ENCODE results near the gene IGFLR1. TPM values are rescaled to one million over a fixed set of nuclear protein-coding genes. Genes with fewer than 3 reads are reported as not detected.

IGFLR1 gene
- total RNA-seq, 5 donors from 2014 or later (not counting 1 experiment from before 2014, with no cell fraction given), result 54.7 to 123 (median 98.1) TPM

- H3K36me3 Mint-ChIP-seq, result peaks cover 44% of the 10 kb centered on the region
- H3K27ac ChIP-seq (ENCODE audit: low read length), result no peak overlapping the region
- no peaks in the 10 kb centered on the region for H3K27me3 Mint-ChIP-seq
- peaks cover 24 to 28% (median 26%) of the 10 kb centered on the region in 3 donors for H3K4me1 Mint-ChIP-seq
- H3K27me3 ChIP-seq (replicated peaks in 1 of 2; ENCODE audit: control insufficient read depth in 2 of 2, extremely low read depth in 1 of 2, insufficient read depth in 2 of 2, low read length in 1 of 2), result no peaks in the 10 kb centered on the region
- ChIA-PET POLR2A (no interaction called here), CTCF (no interaction called here)
- H3K36me3 ChIP-seq (ENCODE audit: control insufficient read depth in 2 of 2, extremely low read depth in 1 of 2, insufficient read depth in 1 of 2, low read length in 1 of 2), result peaks cover 44 to 68% of the 10 kb centered on the region in 2 donors
- no peaks in the 10 kb centered on the region for H3K9me3 Mint-ChIP-seq
- 95% methylated on average over 8 of the region's 14 CpGs for WGBS (ENCODE audit: insufficient coverage)
- H3K4me1 ChIP-seq (ENCODE audit: control insufficient read depth in 1 of 2, extremely low read depth in 1 of 2, insufficient read depth in 2 of 2, low read length in 2 of 2), result peaks cover 5 to 21% of the 10 kb centered on the region in 2 experiments
- no peak overlapping the region for H3K4me3 Mint-ChIP-seq
- H3K9me3 ChIP-seq, result no peaks in the 10 kb centered on the region
- DNase-seq, result no peak
- H3K4me3 ChIP-seq (ENCODE audit: control insufficient read depth in 1 of 2, extremely low read depth in 1 of 2, low read length in 1 of 2), result no peak overlapping the region
- ATAC-seq (replicated peaks in 1 of 4), result no peak
- H3K27ac Mint-ChIP-seq, result no peak overlapping the region
Measured at GRCh38 chr19:35722461-35722860, 19.8 kb downstream of the IGFLR1 start.

DNA sequence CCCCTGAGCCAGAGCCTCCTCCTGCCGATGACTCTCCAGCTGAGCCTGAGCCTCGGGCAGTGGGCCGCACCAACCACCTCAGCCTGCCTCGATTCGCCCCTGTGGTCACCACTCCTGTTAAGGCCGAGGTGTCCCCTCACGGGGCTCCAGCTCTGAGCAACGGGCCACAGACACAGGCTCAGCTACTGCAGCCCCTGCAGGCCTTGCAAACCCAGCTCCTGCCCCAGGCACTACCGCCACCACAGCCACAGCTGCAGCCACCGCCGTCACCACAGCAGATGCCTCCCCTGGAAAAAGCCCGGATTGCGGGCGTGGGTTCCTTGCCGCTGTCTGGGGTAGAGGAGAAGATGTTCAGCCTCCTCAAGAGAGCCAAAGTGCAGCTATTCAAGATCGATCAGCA, 20.9 kb downstream of the IGFLR1 start:
- Histone ChIP-seq H3K4me1 (ENCODE audit: control insufficient read depth in 1 of 2, extremely low read depth in 1 of 2, insufficient read depth in 2 of 2, low read length in 2 of 2) (peaks cover 5 to 29% of the 10 kb centered on the region in 2 experiments), H3K4me3 (ENCODE audit: control insufficient read depth in 1 of 2, extremely low read depth in 1 of 2, low read length in 1 of 2) (no peak overlapping the region), H3K9me3 (no peaks in the 10 kb centered on the region), H3K36me3 (ENCODE audit: control insufficient read depth in 2 of 2, extremely low read depth in 1 of 2, insufficient read depth in 1 of 2, low read length in 1 of 2) (peaks cover 39 to 58% of the 10 kb centered on the region in 2 donors), H3K27ac (ENCODE audit: low read length) (no peak overlapping the region), H3K27me3 (replicated peaks in 1 of 2; ENCODE audit: control insufficient read depth in 2 of 2, extremely low read depth in 1 of 2, insufficient read depth in 2 of 2, low read length in 1 of 2) (no peaks in the 10 kb centered on the region)
- Mint-ChIP-seq H3K27me3 (no peaks in the 10 kb centered on the region), H3K36me3 (peaks cover 39% of the 10 kb centered on the region), H3K9me3 (no peaks in the 10 kb centered on the region), H3K27ac (no peak overlapping the region), H3K4me3 (peak overlapping the region in 1 of 3 donors; percentile 15), H3K4me1 (peaks cover 29 to 32% (median 30%) of the 10 kb centered on the region in 3 donors)
- no peak for ATAC-seq (replicated peaks in 1 of 4)
- ChIA-PET CTCF (no interaction called here), POLR2A (no interaction called here)
- no peak for DNase-seq
- 96% methylated on average over 11 of the region's 16 CpGs for WGBS (ENCODE audit: insufficient coverage)

DNA sequence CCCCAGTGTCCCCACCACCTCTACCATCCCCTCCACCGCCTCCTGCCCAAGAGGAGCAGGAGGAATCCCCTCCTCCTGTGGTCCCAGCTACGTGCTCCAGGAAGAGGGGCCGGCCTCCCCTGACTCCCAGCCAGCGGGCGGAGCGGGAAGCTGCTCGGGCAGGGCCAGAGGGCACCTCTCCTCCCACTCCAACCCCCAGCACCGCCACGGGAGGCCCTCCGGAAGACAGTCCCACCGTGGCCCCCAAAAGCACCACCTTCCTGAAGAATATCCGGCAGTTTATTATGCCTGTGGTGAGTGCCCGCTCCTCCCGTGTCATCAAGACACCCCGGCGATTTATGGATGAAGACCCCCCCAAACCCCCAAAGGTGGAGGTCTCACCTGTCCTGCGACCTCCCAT, 21.6 kb downstream of the IGFLR1 start:
- Histone ChIP-seq H3K4me3 (ENCODE audit: control insufficient read depth in 1 of 2, extremely low read depth in 1 of 2, low read length in 1 of 2) (no peak overlapping the region), H3K27ac (ENCODE audit: low read length) (no peak overlapping the region), H3K27me3 (replicated peaks in 1 of 2; ENCODE audit: control insufficient read depth in 2 of 2, extremely low read depth in 1 of 2, insufficient read depth in 2 of 2, low read length in 1 of 2) (no peaks in the 10 kb centered on the region), H3K9me3 (no peaks in the 10 kb centered on the region), H3K4me1 (ENCODE audit: control insufficient read depth in 1 of 2, extremely low read depth in 1 of 2, insufficient read depth in 2 of 2, low read length in 2 of 2) (peaks cover 6 to 37% of the 10 kb centered on the region in 2 experiments), H3K36me3 (ENCODE audit: control insufficient read depth in 2 of 2, extremely low read depth in 1 of 2, insufficient read depth in 1 of 2, low read length in 1 of 2) (peaks cover 34 to 51% of the 10 kb centered on the region in 2 donors)
- ATAC-seq (replicated peaks in 1 of 4) (no peak), DNase-seq (no peak)
- ChIA-PET CTCF (no interaction called here), POLR2A (no interaction called here)
- Mint-ChIP-seq H3K36me3 (peaks cover 32% of the 10 kb centered on the region), H3K9me3 (no peaks in the 10 kb centered on the region), H3K27me3 (no peaks in the 10 kb centered on the region), H3K4me3 (peak overlapping the region in 1 of 3 donors; percentile 25), H3K4me1 (peaks cover 32 to 39% (median 37%) of the 10 kb centered on the region in 3 donors), H3K27ac (no peak overlapping the region)
- 96% methylated on average over 6 of the region's 17 CpGs for WGBS (ENCODE audit: insufficient coverage)

- H3K27me3 Mint-ChIP-seq, result no peaks in the 10 kb centered on the region
- H3K9me3 Mint-ChIP-seq, result no peaks in the 10 kb centered on the region
- Histone ChIP-seq H3K27ac (ENCODE audit: low read length) (no peak overlapping the region), H3K4me1 (ENCODE audit: control insufficient read depth in 1 of 2, extremely low read depth in 1 of 2, insufficient read depth in 2 of 2, low read length in 2 of 2) (peaks cover 7 to 42% of the 10 kb centered on the region in 2 experiments), H3K9me3 (no peaks in the 10 kb centered on the region), H3K36me3 (ENCODE audit: control insufficient read depth in 2 of 2, extremely low read depth in 1 of 2, insufficient read depth in 1 of 2, low read length in 1 of 2) (peaks cover 29 to 46% of the 10 kb centered on the region in 2 donors), H3K4me3 (ENCODE audit: control insufficient read depth in 1 of 2, extremely low read depth in 1 of 2, low read length in 1 of 2) (no peak overlapping the region), H3K27me3 (replicated peaks in 1 of 2; ENCODE audit: control insufficient read depth in 2 of 2, extremely low read depth in 1 of 2, insufficient read depth in 2 of 2, low read length in 1 of 2) (no peaks in the 10 kb centered on the region)
- CTCF ChIA-PET, result no interaction called here
- H3K27ac Mint-ChIP-seq, result no peak overlapping the region
- ATAC-seq (replicated peaks in 1 of 4) (no peak), DNase-seq (no peak)
- H3K4me1 Mint-ChIP-seq, result peaks cover 33 to 43% (median 38%) of the 10 kb centered on the region in 3 donors
- H3K4me3 Mint-ChIP-seq, result peak overlapping the region; percentile 25 to 52 (median 41)
- H3K36me3 Mint-ChIP-seq, result peaks cover 27% of the 10 kb centered on the region
- POLR2A ChIA-PET, result no interaction called here
- WGBS (ENCODE audit: insufficient coverage), result 95% methylated on average over 8 of the region's 9 CpGs
Measured at GRCh38 chr19:35720163-35720524, 22.1 kb downstream of the IGFLR1 start.

- DNase-seq (no peak), ATAC-seq (replicated peaks in 1 of 4) (no peak)
- Histone ChIP-seq H3K4me3 (ENCODE audit: control insufficient read depth in 1 of 2, extremely low read depth in 1 of 2, low read length in 1 of 2) (peak overlapping the region in 1 of 2 donors; percentile 74), H3K36me3 (ENCODE audit: control insufficient read depth in 2 of 2, extremely low read depth in 1 of 2, insufficient read depth in 1 of 2, low read length in 1 of 2) (peaks cover 25 to 40% of the 10 kb centered on the region in 2 donors), H3K27me3 (replicated peaks in 1 of 2; ENCODE audit: control insufficient read depth in 2 of 2, extremely low read depth in 1 of 2, insufficient read depth in 2 of 2, low read length in 1 of 2) (no peaks in the 10 kb centered on the region), H3K27ac (ENCODE audit: low read length) (no peak overlapping the region), H3K4me1 (ENCODE audit: control insufficient read depth in 1 of 2, extremely low read depth in 1 of 2, insufficient read depth in 2 of 2, low read length in 2 of 2) (peaks cover 7 to 47% of the 10 kb centered on the region in 2 experiments), H3K9me3 (no peaks in the 10 kb centered on the region)
- H3K9me3 Mint-ChIP-seq, result no peaks in the 10 kb centered on the region
- H3K4me1 Mint-ChIP-seq, result peaks cover 38 to 48% (median 43%) of the 10 kb centered on the region in 3 donors
- peak overlapping the region; percentile 64 to 79 for H3K27ac Mint-ChIP-seq
- peak overlapping the region; percentile 84 to 87 (median 84) for H3K4me3 Mint-ChIP-seq
- WGBS (ENCODE audit: insufficient coverage), result 95% methylated on average over 19 of the region's 32 CpGs
- ChIA-PET POLR2A (interaction anchor here in 1 of 2 donors (1.1 kb wide), 1 partner anchor 29 kb away, joined by 4 read pairs; the partner anchor contains the start of gene LIN37), CTCF (interaction anchor here in 1 of 2 donors (0.6 kb wide), 2 partner anchors 32 to 186 kb away, joined by 3 to 13 read pairs; no protein-coding TSS in a partner anchor)
- no peaks in the 10 kb centered on the region for H3K27me3 Mint-ChIP-seq
- peaks cover 23% of the 10 kb centered on the region for H3K36me3 Mint-ChIP-seq
Measured at GRCh38 chr19:35719402-35720162, 22.7 kb downstream of the IGFLR1 start.

- Histone ChIP-seq H3K4me3 (ENCODE audit: control insufficient read depth in 1 of 2, extremely low read depth in 1 of 2, low read length in 1 of 2) (peak overlapping the region; percentile 70 to 74), H3K36me3 (ENCODE audit: control insufficient read depth in 2 of 2, extremely low read depth in 1 of 2, insufficient read depth in 1 of 2, low read length in 1 of 2) (peaks cover 20 to 30% of the 10 kb centered on the region in 2 donors), H3K4me1 (ENCODE audit: control insufficient read depth in 1 of 2, extremely low read depth in 1 of 2, insufficient read depth in 2 of 2, low read length in 2 of 2) (peaks cover 11 to 58% of the 10 kb centered on the region in 2 experiments), H3K27ac (ENCODE audit: low read length) (peak overlapping the region; percentile 16), H3K27me3 (replicated peaks in 1 of 2; ENCODE audit: control insufficient read depth in 2 of 2, extremely low read depth in 1 of 2, insufficient read depth in 2 of 2, low read length in 1 of 2) (no peaks in the 10 kb centered on the region), H3K9me3 (no peaks in the 10 kb centered on the region)
- Mint-ChIP-seq H3K9me3 (no peaks in the 10 kb centered on the region), H3K4me1 (peaks cover 49 to 58% (median 54%) of the 10 kb centered on the region in 3 donors), H3K36me3 (peaks cover 22% of the 10 kb centered on the region), H3K4me3 (peak overlapping the region; percentile 84 to 87 (median 84)), H3K27ac (peak overlapping the region; percentile 68 to 79), H3K27me3 (no peaks in the 10 kb centered on the region)
- DNase-seq, result peak in 25 of 35 experiments; percentile 12 to 56 (median 34)
- POLR2A ChIA-PET, result interaction anchor here in 1 of 2 donors (1.1 kb wide), 1 partner anchor 30 kb away, joined by 4 read pairs; the partner anchor contains the start of gene LIN37
- CTCF ChIA-PET, result interaction anchor here in 1 of 2 donors (0.6 kb wide), 1 partner anchor 31 kb away, joined by 13 read pairs; no protein-coding TSS in a partner anchor
- WGBS (ENCODE audit: insufficient coverage), result under 1% methylated on average over 38 of the region's 42 CpGs
- ATAC-seq (replicated peaks in 1 of 4), result peak in 3 of 4 experiments; percentile 2 to 5 (median 3)
Measured at GRCh38 chr19:35718345-35719041, 23.8 kb downstream of the IGFLR1 start.

All from T-cell (primary cell).